ENCODE results near the gene HSD17B7. TPM values are rescaled to one million over a fixed set of nuclear protein-coding genes. Genes with fewer than 3 reads are reported as not detected.

HSD17B7 gene
- total RNA-seq, 2 donors from 2014 or later, result 17.7 to 32.1 TPM

DNA sequence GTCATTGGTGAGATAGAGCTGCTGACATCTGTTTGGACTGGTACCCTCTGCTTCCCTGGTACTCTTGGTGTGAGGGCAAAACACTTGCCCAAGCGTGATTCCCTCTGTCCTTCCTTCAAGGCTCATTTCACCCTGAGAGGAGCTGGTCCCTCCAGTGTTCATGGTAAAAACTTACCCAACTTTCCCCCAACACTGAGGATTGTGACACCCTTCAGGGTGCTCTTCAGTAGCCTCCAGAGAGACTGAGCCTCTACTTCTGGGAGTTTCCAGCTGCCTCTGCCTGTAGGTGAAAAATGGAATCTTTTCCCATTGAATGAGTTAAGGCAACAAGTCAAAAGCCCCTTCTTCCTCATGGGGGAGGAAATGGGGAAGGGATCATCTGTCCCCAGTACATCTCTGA lies 60.8 kb downstream of the HSD17B7 start:
- TF ChIP-seq, protein P1, sequence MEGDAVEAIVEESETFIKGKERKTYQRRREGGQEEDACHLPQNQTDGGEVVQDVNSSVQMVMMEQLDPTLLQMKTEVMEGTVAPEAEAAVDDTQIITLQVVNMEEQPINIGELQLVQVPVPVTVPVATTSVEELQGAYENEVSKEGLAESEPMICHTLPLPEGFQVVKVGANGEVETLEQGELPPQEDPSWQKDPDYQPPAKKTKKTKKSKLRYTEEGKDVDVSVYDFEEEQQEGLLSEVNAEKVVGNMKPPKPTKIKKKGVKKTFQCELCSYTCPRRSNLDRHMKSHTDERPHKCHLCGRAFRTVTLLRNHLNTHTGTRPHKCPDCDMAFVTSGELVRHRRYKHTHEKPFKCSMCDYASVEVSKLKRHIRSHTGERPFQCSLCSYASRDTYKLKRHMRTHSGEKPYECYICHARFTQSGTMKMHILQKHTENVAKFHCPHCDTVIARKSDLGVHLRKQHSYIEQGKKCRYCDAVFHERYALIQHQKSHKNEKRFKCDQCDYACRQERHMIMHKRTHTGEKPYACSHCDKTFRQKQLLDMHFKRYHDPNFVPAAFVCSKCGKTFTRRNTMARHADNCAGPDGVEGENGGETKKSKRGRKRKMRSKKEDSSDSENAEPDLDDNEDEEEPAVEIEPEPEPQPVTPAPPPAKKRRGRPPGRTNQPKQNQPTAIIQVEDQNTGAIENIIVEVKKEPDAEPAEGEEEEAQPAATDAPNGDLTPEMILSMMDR (IDR thresholded peaks at IDR 0.05), result no peak
- intact Hi-C loops (cut with DNase I), result loop anchor here (10.0 kb wide), 1 partner anchor 213 kb away; the partner anchor contains the start of gene RGS4
- Histone ChIP-seq H3K9ac (ENCODE audit: low read depth in 2 of 2, low read length in 2 of 2) (no peak overlapping the region), H3K4me1 (no peaks in the 10 kb centered on the region), H3K36me3 (no peaks in the 10 kb centered on the region), H3K9me3 (no peaks in the 10 kb centered on the region), H3K27me3 (no peaks in the 10 kb centered on the region), H3K4me3 (no peak overlapping the region), H3K27ac (no peak overlapping the region)
- DNase-seq, result no peak

DNA sequence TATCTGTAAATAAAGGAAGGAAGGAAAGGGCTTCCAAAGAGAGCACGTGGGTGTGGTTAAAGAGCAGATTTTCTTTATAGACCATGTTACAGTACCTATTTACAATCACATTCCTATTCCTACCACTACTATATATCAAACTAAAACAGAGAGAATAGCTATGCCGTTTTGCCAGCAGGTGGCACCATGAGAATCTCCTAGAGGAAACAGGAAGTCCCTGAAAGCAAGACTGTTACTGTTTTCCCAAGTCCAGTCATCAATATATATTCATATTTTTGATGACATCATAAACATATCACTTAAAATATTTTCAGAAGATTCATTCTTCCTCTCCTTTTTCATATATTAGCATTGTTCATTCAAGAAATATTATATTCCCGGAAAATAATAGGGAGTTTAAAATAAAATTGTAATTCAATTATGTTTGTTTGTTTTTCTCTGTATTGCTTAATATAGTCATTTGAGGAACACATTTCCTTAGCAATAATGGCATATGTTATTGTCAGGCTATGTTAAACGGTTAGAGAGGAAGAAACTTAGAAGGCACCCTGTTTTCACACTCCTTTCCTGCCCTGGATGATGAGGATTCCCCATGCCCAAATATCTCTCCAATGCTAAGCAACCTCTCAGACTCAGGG lies 63.9 kb downstream of the HSD17B7 start:
- Histone ChIP-seq H3K9me3 (no peaks in the 10 kb centered on the region), H3K27ac (no peak overlapping the region), H3K9ac (ENCODE audit: low read depth in 2 of 2, low read length in 2 of 2) (no peak overlapping the region), H3K36me3 (no peaks in the 10 kb centered on the region), H3K4me3 (no peak overlapping the region), H3K4me1 (no peaks in the 10 kb centered on the region), H3K27me3 (no peaks in the 10 kb centered on the region)
- DNase-seq, result peak; percentile 69
- TF ChIP-seq, protein P1 (IDR thresholded peaks at IDR 0.05), result peak; percentile 68
- intact Hi-C loops (cut with DNase I), result loop anchor here (10.0 kb wide), 1 partner anchor 210 kb away; the partner anchor contains the start of gene RGS4

DNA sequence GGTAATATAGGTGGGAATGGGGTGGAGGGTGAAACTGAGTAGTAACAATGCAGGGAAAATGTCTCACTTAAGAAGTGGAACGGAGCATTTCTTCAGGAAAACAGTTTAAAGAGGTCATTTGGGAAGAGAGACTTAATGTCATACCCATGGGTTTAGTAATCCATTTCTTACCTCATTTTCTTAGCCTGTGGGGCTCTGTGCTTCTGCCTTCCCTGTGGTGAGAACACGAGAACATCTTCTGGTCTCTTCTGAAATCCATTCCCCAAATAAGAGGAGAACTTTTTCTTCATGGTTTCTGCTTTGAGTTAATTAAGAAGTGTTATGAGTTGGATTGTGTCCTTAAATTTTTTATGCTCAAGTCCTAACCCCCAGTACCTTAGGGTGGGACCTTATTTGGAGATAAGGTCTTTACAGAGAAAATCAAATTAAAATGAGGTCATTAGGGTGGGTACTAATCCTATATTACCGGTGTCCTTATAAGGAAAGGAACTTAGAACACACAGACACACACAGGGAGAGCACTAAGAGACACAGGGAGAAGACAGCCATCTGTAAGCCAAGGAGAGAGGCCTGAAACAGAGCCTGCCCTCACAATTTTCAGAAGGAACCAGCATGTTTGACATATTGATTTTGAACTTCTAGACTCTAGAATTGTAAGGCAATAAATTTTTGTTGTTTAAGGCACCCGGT lies 65.1 kb downstream of the HSD17B7 start:
- H3K27me3 ChIP-seq, result no peaks in the 10 kb centered on the region
- H3K4me1 ChIP-seq, result no peaks in the 10 kb centered on the region
- no peak for DNase-seq
- no peak overlapping the region for H3K27ac ChIP-seq
- no peak overlapping the region for H3K9ac ChIP-seq (ENCODE audit: low read depth in 2 of 2, low read length in 2 of 2)
- TF ChIP-seq, protein P1 (IDR thresholded peaks at IDR 0.05), result no peak
- H3K36me3 ChIP-seq, result no peaks in the 10 kb centered on the region
- no peak overlapping the region for H3K4me3 ChIP-seq
- H3K9me3 ChIP-seq, result no peaks in the 10 kb centered on the region
- intact Hi-C loops (cut with DNase I), result loop anchor here (5.0 to 10.0 kb wide), 2 partner anchors 209 to 322 kb away; partner anchors contain the start of gene RGS4

DNA sequence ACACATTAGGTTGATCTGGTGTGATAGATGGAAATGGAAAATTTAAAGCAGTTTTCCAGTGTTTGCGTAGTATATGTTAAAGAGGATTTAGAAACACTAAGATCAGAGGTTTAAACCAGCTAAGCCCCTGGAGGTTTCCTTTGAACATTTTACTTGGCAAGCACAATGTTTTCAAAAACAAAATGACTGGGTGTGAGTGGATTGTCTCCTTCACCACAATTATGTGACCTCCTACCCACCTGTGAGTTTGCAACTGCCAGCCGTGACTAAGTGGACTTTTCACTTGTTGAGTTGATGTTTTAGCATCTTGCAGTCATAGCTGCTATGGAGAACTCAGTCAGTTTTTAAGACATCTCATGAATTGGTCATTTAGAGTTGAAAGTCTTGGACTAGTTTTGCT lies 65.8 kb downstream of the HSD17B7 start:
- DNase-seq, result no peak
- intact Hi-C loops (cut with DNase I), result loop anchor here (5.0 to 10.0 kb wide), 2 partner anchors 209 to 321 kb away; partner anchors contain the start of gene RGS4
- Histone ChIP-seq H3K4me1 (no peaks in the 10 kb centered on the region), H3K4me3 (no peak overlapping the region), H3K9ac (ENCODE audit: low read depth in 2 of 2, low read length in 2 of 2) (no peak overlapping the region), H3K9me3 (no peaks in the 10 kb centered on the region), H3K27ac (no peak overlapping the region), H3K36me3 (no peaks in the 10 kb centered on the region), H3K27me3 (no peaks in the 10 kb centered on the region)
- TF ChIP-seq, protein P1 (IDR thresholded peaks at IDR 0.05), result no peak

DNA sequence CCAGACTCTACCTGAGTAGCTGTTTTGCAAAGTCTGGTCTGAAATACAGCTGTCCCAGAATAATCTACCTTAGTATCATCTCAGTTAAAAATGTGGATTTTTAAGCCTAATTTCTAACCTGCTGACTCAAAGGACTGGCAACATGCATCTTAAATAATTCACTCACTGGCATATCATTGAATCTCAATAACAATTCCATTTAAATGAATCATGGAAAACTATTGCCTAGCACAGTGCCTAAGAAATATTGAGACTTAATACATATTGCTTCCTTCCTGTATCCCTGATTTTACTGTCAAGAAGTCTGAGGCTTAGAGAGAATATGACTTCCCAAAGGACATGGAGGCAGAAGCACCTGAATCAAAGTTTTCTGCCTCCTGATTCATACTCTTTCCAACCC lies 67.3 kb downstream of the HSD17B7 start:
- H3K4me3 ChIP-seq, result no peak overlapping the region
- TF ChIP-seq, protein P1 (IDR thresholded peaks at IDR 0.05), result no peak
- intact Hi-C loops (cut with DNase I), result loop anchor here (5.0 to 10.0 kb wide), 2 partner anchors 207 to 319 kb away; partner anchors contain the start of gene RGS4
- H3K27me3 ChIP-seq, result no peaks in the 10 kb centered on the region
- H3K4me1 ChIP-seq, result no peaks in the 10 kb centered on the region
- no peaks in the 10 kb centered on the region for H3K9me3 ChIP-seq
- no peak overlapping the region for H3K27ac ChIP-seq
- no peak overlapping the region for H3K9ac ChIP-seq (ENCODE audit: low read depth in 2 of 2, low read length in 2 of 2)
- no peaks in the 10 kb centered on the region for H3K36me3 ChIP-seq
- no peak for DNase-seq

Data from colonic mucosa (tissue), 4 donors.